Jurkat, Clone E6-1 (cell line): ENCODE measurements around the gene APOL6. TPM values are rescaled to one million over a fixed set of nuclear protein-coding genes. Genes with fewer than 3 reads are reported as not detected.
A peak's percentile ranks its signal among the peaks of the same experiment; 100 is the strongest.

Source experiments
- DNase-seq: peaks from one replicate; pipeline ENCODE4 v3.0.0-alpha.2; 2011; ENCODE audit warnings: low read depth, low spot score
- H3K4me3 ChIP-seq: 2 replicates; pipeline ENCODE4 v1.5.1; 2011; ENCODE audit warnings: mild to moderate bottlenecking, low read length, control low read depth, moderate library complexity
- polyA plus RNA-seq: library from polyadenylated mRNA; unstranded; fragments of >200 nt; gene quantifications from one replicate; pipeline ENCODE4 v1.2.1, GENCODE V29; 2012; ENCODE audit warnings: missing spikeins; ENCODE audit not compliant: insufficient read length, insufficient read depth

The APOL6 gene
- polyA plus RNA-seq = 2.8 TPM

DNA sequence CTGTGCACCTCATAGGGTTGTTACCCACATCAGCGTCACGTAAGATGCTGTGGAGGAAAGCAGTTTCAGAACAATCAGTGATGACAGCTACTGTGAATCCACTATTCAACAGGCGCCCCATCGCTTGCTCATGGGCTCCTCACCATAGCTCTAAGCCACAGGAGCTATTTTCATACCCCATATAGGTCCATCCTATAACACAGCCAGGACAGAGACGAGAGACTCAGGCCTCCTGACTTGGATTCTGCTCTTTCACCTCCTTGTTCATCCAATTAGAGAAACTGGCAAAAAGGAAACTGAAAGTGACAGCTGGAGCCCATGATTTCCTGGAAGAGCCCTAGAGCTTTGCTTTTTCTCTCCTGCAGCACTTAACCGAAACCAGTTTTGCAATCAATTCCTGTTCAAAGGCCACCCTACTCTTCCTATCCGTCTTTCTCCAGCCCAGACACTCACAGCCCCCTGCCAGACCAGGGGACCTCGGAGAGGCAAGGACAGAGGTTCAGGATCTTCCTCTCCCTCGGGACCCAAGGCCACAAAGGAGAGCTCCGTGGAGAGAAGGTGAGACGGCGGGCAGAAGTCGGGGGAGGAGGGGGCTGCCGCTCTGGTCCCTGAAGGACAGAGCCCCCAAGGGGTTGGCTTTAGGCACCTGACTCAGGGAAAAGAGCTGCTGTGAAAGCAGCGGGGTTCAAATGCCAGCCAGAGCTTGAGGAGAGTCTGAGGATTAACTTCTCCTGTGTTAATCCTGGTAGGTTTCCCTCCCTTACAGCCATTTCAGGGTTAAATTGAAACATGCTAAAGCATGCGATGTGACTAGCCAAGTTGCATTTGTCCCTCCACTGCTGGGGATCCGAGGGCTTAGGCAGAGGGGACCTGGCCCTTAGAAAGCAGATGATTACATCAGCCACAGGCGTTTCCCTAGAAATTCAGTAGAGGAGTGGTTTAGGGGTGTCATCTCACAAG, at the start of gene APOL6:
Gene APOL6 (plus strand): TSS at position 381 of the 960 bp plus-strand sequence. CDS start 7,980 bp downstream, outside the sequence.
- peak within 1 kb of the TSS; percentile 75 for H3K4me3 ChIP-seq
- peak; percentile 76 for DNase-seq

DNA sequence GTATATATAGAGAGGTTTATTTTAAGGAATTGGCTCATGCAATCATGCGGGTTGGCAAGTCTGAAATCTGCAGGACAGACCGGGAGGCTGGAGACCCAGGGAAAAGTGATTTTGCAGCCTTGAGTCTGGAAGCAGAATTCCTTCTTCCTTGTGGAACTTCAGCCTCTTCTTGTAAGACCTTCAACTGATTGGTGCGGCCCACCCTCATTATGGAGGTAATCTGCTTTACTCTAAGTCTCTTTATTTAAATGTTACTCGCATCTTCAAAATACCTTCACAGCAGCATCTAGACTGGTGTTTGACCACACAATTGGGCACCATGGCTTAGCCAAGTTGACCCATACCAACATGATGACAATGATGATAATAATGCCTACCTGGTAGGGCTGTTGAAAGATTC, 48.9 kb upstream of the APOL6 start:
- H3K4me3 ChIP-seq = no peak overlapping the region
- no peak for DNase-seq

GRCh38 chr22:35600476-35600875, 47.8 kb upstream of the APOL6 start:
- no peak for DNase-seq
- no peak overlapping the region for H3K4me3 ChIP-seq

GRCh38 chr22:35601013-35601580, 47.1 kb upstream of the APOL6 start:
- no peak for DNase-seq
- H3K4me3 ChIP-seq = no peak overlapping the region

- H3K4me3 ChIP-seq = no peak overlapping the region
- DNase-seq = no peak
Observed at GRCh38 chr22:35601743-35602615, 46.3 kb upstream of the APOL6 start.

- H3K4me3 ChIP-seq = no peak overlapping the region
- no peak for DNase-seq
Observed at GRCh38 chr22:35604621-35605368, 43.5 kb upstream of the APOL6 start.

- no peak overlapping the region for H3K4me3 ChIP-seq
- no peak for DNase-seq
Observed at GRCh38 chr22:35605369-35605680, 42.9 kb upstream of the APOL6 start.

GRCh38 chr22:35605851-35606481, 42.3 kb upstream of the APOL6 start:
- DNase-seq = no peak
- H3K4me3 ChIP-seq = no peak overlapping the region

DNA sequence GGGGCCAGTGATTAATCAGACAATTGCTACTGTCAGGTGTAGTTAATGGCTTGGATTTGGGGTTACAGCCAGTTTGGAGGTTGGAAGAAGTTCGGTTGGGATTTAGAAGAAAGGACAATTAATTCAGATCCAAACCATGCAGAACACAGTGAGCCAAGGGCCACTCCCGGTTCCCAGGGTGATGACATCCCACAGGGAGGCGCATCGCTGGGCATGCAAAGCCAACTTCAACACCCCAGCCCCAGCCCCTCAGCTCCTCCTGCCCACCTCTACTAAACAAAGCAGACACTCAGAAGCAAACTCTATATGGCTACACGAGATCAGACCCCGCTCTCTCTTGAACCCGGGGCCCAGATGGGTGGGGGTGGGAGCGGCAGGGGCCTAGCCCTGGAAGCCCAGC, 41.3 kb upstream of the APOL6 start:
- H3K4me3 ChIP-seq = no peak overlapping the region
- DNase-seq = no peak

DNA sequence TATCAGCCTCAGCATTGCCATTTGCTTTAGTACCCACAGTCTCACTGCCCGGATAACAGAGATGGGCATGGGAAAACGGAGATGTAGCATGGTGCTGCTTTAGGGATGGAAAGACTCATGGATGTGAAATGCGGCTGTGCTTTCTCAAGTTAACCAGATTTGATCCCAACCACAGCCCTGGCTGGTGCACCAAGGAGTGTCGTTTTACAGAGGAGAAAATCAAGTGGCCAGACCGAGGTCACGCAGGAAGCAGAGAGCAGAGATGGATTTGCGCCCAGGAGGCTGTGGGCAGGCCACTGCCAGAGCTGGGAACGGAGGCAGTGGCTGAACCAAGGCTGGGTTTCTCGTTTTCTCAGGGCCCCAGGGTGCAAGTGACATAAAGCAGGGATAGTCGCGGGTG, 40.2 kb upstream of the APOL6 start:
- no peak overlapping the region for H3K4me3 ChIP-seq
- DNase-seq = no peak

DNA sequence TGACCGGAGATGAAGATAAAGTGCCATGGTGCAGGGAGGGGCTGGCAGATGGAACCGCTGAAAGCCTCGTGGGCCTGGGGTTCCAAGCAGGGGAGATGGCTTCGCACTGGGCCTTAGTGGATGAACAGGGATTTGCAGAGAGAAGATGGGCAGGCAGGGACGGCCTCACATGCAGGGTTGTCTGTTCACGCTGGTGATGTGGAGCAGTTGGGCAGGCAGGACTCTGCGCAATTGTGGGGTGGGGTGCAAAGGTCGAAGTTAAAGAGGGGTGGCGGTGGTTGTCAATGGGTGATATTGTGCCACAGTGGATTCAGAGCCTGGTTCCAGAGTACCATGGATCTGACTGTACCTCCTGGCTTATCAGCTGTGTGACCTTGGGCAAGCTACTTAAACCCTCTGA, 39.0 kb upstream of the APOL6 start:
- no peak overlapping the region for H3K4me3 ChIP-seq
- DNase-seq = no peak

DNA sequence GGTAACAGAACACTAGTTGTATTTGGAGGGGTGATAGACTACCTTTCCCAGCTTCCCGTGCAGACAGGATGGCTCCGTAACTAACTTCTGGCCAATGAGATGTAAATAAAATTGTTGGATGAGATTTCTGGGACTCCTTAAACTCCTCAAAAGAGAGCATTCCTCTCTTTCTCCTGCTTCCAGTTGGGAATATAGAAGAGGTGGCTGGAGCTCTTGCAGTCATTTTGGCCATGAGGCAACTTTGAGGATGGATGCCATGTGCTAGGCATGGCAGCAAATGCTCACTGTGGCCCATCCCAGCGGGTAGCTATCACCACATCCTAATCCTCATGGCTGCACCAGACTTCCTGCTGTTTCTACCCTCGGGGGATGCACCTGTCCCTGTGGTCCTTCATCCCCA, 38.5 kb upstream of the APOL6 start:
- DNase-seq = no peak
- H3K4me3 ChIP-seq = no peak overlapping the region

DNA sequence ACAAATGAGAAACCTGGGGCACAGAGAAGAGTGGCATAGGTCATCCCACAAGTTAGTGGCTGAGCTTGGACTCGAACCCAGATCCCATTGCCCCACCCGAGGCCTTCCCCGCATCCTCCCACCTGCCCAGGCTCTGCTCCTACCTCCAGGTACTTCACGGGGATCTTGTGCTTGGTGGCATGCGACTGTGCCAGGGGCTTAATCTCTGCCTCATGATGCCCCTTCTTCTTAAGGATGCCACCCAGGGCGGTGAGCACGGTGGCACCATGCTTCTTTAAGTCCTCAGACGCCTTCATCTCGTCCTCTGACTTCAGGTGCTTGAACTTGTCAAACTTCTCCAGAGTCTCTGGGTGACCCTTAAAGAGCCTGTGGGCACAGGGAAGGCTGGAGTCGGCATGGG, 37.5 kb upstream of the APOL6 start:
- DNase-seq = no peak
- H3K4me3 ChIP-seq = no peak overlapping the region

DNA sequence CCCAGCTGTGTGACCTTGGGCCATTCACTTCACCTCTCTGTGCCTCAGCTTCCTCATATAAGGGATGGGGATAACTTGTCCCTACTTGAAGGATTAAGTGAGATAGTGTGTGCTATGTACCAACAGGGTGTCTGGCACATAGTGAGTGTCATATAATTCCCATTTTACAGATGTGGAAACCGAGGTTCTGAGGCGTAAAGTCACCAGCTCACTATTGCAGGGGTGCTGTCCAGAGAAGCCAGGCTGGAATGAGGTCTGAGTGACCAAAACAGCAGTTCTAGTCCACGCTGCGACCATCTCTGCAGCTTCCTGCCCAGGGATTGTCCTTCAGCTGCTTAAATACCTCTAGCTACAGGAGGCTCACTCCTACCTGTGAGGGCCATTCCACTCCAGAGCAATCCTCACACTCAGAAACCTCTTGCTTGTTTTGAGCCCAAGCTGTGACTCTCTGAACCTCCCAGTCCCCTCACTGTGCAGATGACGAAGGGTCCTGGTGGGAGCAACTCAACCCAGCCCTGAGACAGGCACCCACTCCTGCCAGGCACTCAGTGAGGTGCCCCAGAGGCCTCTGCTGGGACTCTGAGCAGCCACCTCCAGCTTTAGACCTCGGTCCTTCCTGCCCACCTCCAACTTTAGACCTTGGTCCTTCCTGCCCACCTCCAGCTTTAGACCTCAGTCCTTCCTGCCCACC, 36.9 kb upstream of the APOL6 start:
- H3K4me3 ChIP-seq = no peak overlapping the region

GRCh38 chr22:35611891-35612576, 36.2 kb upstream of the APOL6 start:
- H3K4me3 ChIP-seq = no peak overlapping the region
- DNase-seq = no peak

More for the DNA sequence above, 36.9 kb upstream of the APOL6 start:
- DNase-seq = no peak

GRCh38 chr22:35612903-35613302, 35.3 kb upstream of the APOL6 start:
- no peak overlapping the region for H3K4me3 ChIP-seq
- no peak for DNase-seq

GRCh38 chr22:35614404-35614803, 33.8 kb upstream of the APOL6 start:
- DNase-seq = no peak
- no peak overlapping the region for H3K4me3 ChIP-seq

GRCh38 chr22:35615156-35615555, 33.1 kb upstream of the APOL6 start:
- H3K4me3 ChIP-seq = no peak overlapping the region
- no peak for DNase-seq
